ENCODE data around the gene SNX8. TPM values are rescaled to one million over a fixed set of nuclear protein-coding genes. Genes with fewer than 3 reads are reported as not detected.

Gene SNX8
- total and polyA plus RNA-seq, 9 of the 15 experiments (the other 6 are each of a cell fraction or from before 2014, with no cell fraction given): 2.7 to 51.6 (median 16.9) TPM

- H3K9me3 ChIP-seq (replicated peaks; ENCODE audit: control insufficient read depth, insufficient read depth, low read depth, low read length): no peaks in the 10 kb centered on the region
- no peak overlapping the region for H3K4me2 ChIP-seq (ENCODE audit: insufficient read depth, low read length)
- H3K79me2 ChIP-seq (ENCODE audit: control insufficient read depth, insufficient read depth, low read length): no peaks in the 10 kb centered on the region
- WGBS (ENCODE audit: insufficient coverage, low coverage, missing lambda C conversion rate): 79% methylated on average over 16 of the region's 16 CpGs
- H3K9ac ChIP-seq (ENCODE audit: insufficient read depth in 1 of 2, low read depth in 2 of 2, low read length in 2 of 2): no peak overlapping the region
- CTCF ChIA-PET (ENCODE audit: low intra/inter-chr PET ratio): no interaction called here
- intact Hi-C loops (cut with micrococcal nuclease): loop anchor here (10.0 kb wide), 1 partner anchor 630 kb away; the partner anchor contains the start of gene PSMG3
- FAIRE-seq (no peak), DNase-seq (ENCODE audit: extremely low read depth in 1 of 4, low spot score in 3 of 4) (no peak), ATAC-seq (no peak)
- no TSS peak for BruUV-seq (replicated peaks)
- no peaks in the 10 kb centered on the region; the same call in none of the 2 replicates for H4K20me1 ChIP-seq (replicated peaks; ENCODE audit: control insufficient read depth, insufficient read depth, low read length)
- H3K4me3 ChIP-seq: no peak overlapping the region
- POLR2A ChIA-PET: interaction anchor here (2.1 kb wide), 1 partner anchor 10 kb away, joined by 5 read pairs; no protein-coding TSS in a partner anchor
- no peak overlapping the region for H3K27ac ChIP-seq (ENCODE audit: extremely low read depth, low read depth, low read length)
- no peak overlapping the region for H2AFZ ChIP-seq (ENCODE audit: low read depth, low read length)
- H3K27me3 ChIP-seq (ENCODE audit: control insufficient read depth in 2 of 2, insufficient read depth in 2 of 2, low read length in 2 of 2): no peaks in the 10 kb centered on the region
- H3K36me3 ChIP-seq (ENCODE audit: control insufficient read depth, insufficient read depth, low read length): peaks cover 63% of the 10 kb centered on the region; the same call in 2 of the 3 replicates
- in situ Hi-C loops (cut with MboI): loop anchor here (10.0 kb wide), 1 partner anchor 620 kb away; no protein-coding TSS in a partner anchor
- H3K9me1 ChIP-seq (ENCODE audit: control insufficient read depth, insufficient read depth, low read length): no peaks in the 10 kb centered on the region
- peaks cover 0 to 15% of the 10 kb centered on the region in 2 experiments; a peak in 1 of 5 replicates for H3K4me1 ChIP-seq (replicated peaks in 1 of 2; ENCODE audit: control insufficient read depth in 2 of 2, insufficient read depth in 2 of 2, low read length in 2 of 2)
- TF ChIP-seq ZNF644 (tag; IDR thresholded peaks at IDR 0.05; ENCODE audit: low read depth) (no peak), ZNF282 (CRISPR knock-in tag; IDR thresholded peaks at IDR 0.05) (no peak), KAT7 (CRISPR knock-in tag; IDR thresholded peaks at IDR 0.05; ENCODE audit: borderline replicate concordance) (no peak), MITF (IDR thresholded peaks at IDR 0.05) (no peak), ZNF384 (IDR thresholded peaks at IDR 0.05; ENCODE audit: low read depth, low read length) (no peak), ELK3 (CRISPR knock-in tag; IDR thresholded peaks at IDR 0.05) (no peak)
- TF ChIP-seq, protein P1, sequence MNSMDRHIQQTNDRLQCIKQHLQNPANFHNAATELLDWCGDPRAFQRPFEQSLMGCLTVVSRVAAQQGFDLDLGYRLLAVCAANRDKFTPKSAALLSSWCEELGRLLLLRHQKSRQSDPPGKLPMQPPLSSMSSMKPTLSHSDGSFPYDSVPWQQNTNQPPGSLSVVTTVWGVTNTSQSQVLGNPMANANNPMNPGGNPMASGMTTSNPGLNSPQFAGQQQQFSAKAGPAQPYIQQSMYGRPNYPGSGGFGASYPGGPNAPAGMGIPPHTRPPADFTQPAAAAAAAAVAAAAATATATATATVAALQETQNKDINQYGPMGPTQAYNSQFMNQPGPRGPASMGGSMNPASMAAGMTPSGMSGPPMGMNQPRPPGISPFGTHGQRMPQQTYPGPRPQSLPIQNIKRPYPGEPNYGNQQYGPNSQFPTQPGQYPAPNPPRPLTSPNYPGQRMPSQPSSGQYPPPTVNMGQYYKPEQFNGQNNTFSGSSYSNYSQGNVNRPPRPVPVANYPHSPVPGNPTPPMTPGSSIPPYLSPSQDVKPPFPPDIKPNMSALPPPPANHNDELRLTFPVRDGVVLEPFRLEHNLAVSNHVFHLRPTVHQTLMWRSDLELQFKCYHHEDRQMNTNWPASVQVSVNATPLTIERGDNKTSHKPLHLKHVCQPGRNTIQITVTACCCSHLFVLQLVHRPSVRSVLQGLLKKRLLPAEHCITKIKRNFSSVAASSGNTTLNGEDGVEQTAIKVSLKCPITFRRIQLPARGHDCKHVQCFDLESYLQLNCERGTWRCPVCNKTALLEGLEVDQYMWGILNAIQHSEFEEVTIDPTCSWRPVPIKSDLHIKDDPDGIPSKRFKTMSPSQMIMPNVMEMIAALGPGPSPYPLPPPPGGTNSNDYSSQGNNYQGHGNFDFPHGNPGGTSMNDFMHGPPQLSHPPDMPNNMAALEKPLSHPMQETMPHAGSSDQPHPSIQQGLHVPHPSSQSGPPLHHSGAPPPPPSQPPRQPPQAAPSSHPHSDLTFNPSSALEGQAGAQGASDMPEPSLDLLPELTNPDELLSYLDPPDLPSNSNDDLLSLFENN (IDR thresholded peaks at IDR 0.05; ENCODE audit: low read depth in 2 of 2, low read length in 2 of 2): no peak
- TF ChIP-seq, protein P2, sequence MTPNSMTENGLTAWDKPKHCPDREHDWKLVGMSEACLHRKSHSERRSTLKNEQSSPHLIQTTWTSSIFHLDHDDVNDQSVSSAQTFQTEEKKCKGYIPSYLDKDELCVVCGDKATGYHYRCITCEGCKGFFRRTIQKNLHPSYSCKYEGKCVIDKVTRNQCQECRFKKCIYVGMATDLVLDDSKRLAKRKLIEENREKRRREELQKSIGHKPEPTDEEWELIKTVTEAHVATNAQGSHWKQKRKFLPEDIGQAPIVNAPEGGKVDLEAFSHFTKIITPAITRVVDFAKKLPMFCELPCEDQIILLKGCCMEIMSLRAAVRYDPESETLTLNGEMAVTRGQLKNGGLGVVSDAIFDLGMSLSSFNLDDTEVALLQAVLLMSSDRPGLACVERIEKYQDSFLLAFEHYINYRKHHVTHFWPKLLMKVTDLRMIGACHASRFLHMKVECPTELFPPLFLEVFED (CRISPR knock-in tag; conservative IDR thresholded peaks at IDR 0.05): no peak
- TF ChIP-seq, protein P3, sequence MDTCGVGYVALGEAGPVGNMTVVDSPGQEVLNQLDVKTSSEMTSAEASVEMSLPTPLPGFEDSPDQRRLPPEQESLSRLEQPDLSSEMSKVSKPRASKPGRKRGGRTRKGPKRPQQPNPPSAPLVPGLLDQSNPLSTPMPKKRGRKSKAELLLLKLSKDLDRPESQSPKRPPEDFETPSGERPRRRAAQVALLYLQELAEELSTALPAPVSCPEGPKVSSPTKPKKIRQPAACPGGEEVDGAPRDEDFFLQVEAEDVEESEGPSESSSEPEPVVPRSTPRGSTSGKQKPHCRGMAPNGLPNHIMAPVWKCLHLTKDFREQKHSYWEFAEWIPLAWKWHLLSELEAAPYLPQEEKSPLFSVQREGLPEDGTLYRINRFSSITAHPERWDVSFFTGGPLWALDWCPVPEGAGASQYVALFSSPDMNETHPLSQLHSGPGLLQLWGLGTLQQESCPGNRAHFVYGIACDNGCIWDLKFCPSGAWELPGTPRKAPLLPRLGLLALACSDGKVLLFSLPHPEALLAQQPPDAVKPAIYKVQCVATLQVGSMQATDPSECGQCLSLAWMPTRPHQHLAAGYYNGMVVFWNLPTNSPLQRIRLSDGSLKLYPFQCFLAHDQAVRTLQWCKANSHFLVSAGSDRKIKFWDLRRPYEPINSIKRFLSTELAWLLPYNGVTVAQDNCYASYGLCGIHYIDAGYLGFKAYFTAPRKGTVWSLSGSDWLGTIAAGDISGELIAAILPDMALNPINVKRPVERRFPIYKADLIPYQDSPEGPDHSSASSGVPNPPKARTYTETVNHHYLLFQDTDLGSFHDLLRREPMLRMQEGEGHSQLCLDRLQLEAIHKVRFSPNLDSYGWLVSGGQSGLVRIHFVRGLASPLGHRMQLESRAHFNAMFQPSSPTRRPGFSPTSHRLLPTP (IDR thresholded peaks at IDR 0.05; ENCODE audit: borderline replicate concordance, extremely low read depth, insufficient read length): no peak
Observed at GRCh38 chr7:2205036-2205780, 109.0 kb downstream of the SNX8 start.

Data from K562 (cell line).